ENCODE results near the gene PTPRE. TPM values are rescaled to one million over a fixed set of nuclear protein-coding genes. Genes with fewer than 3 reads are reported as not detected.

The PTPRE gene
- total and polyA plus RNA-seq, 2 experiments from 2014 or later = 4.2 to 8.8 TPM

DNA sequence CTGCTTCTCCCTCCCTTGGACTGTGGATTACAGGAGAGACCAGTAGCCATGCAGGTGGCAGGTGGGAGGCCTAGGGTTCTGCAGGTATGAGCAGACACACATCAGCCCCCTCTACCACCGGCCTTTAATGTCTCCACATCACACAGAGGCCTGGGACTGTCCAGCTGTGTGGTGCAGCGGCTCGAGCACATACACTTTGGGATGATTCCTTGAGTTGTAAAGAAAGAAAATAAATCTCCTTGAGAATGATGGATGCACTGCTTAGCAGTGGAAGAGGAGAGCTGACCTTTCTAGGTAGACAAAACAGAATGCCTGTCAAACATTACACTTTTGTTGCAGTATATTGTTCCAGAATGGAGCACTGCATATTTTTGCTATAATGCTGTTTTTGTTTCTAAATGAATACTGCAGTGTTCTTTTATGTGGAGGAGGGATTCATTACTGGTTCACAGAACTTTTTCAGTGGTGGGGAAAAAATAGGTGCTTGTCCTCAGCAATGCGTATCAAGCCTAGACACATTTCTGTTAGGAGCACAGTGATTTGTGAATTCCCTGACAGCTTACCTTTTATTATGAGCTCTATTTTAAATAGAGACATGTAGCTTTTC lies 66.0 kb downstream of the PTPRE start:
- TF ChIP-seq, protein P1, sequence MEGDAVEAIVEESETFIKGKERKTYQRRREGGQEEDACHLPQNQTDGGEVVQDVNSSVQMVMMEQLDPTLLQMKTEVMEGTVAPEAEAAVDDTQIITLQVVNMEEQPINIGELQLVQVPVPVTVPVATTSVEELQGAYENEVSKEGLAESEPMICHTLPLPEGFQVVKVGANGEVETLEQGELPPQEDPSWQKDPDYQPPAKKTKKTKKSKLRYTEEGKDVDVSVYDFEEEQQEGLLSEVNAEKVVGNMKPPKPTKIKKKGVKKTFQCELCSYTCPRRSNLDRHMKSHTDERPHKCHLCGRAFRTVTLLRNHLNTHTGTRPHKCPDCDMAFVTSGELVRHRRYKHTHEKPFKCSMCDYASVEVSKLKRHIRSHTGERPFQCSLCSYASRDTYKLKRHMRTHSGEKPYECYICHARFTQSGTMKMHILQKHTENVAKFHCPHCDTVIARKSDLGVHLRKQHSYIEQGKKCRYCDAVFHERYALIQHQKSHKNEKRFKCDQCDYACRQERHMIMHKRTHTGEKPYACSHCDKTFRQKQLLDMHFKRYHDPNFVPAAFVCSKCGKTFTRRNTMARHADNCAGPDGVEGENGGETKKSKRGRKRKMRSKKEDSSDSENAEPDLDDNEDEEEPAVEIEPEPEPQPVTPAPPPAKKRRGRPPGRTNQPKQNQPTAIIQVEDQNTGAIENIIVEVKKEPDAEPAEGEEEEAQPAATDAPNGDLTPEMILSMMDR (IDR thresholded peaks at IDR 0.05; ENCODE audit: low read depth, low read length) = no peak
- Histone ChIP-seq H3K27ac (no peak overlapping the region), H3K4me3 (no peak overlapping the region), H3K4me1 (ENCODE audit: low read depth) (peaks cover 8% of the 10 kb centered on the region), H3K9me3 (ENCODE audit: low read depth) (no peaks in the 10 kb centered on the region), H3K36me3 (no peaks in the 10 kb centered on the region), H3K27me3 (peaks cover 2% of the 10 kb centered on the region)
- DNase-seq (ENCODE audit: low read depth in 1 of 2, low spot score in 1 of 2) = no peak

DNA sequence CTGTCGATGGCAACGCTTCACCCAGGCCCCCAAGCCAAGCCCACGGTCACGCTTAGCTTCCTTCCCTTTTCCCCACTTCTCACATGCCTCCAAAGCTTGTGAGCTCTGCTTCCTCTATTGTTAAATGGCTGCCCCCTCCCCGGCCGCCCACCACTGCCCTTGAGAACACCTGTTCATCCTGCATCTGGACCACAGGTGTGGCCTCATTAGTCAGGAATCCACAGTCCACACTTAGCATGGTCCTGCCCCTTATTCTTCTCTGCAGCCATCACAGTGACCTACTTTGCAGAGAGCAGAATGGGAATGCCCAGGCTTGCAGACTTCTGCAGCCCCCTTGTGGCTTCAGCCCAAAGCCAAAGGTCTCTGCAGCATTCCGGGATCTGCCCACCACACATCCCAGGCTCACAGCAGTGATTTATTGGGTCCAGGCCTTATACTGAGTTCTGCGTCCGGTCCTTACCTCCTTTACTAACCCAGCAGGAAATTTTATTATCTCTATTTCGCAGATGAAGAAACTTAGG lies 66.9 kb downstream of the PTPRE start:
- Histone ChIP-seq H3K27ac (no peak overlapping the region), H3K27me3 (peaks cover 2% of the 10 kb centered on the region), H3K36me3 (no peaks in the 10 kb centered on the region), H3K4me1 (ENCODE audit: low read depth) (peaks cover 1% of the 10 kb centered on the region), H3K4me3 (no peak overlapping the region), H3K9me3 (ENCODE audit: low read depth) (no peaks in the 10 kb centered on the region)
- no peak for DNase-seq (ENCODE audit: low read depth in 1 of 2, low spot score in 1 of 2)
- TF ChIP-seq, protein P1 (IDR thresholded peaks at IDR 0.05; ENCODE audit: low read depth, low read length) = no peak

DNA sequence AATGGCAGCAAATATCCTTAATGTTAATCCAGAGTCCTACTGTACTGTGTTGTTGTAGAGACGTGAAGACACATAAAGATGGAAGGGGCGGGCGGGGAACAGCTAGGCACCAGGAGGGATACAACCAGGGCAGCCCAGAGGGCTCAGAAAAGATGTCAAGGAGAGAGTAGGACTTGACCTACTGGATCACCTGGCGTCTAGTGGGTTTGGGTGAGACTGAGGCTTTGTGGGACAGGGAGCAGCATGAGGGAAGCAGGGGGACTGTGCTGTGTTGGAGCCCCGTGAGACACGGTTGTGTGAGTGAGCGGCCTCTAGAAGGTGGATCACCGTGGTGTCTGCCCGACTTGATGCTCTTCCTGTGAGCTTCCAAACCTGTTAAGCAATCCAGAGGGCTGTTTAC lies 68.0 kb downstream of the PTPRE start:
- no peak for DNase-seq (ENCODE audit: low read depth in 1 of 2, low spot score in 1 of 2)
- no peaks in the 10 kb centered on the region for H3K9me3 ChIP-seq (ENCODE audit: low read depth)
- H3K4me1 ChIP-seq (ENCODE audit: low read depth) = no peaks in the 10 kb centered on the region
- TF ChIP-seq, protein P1 (IDR thresholded peaks at IDR 0.05; ENCODE audit: low read depth, low read length) = no peak
- no peak overlapping the region for H3K27ac ChIP-seq
- H3K27me3 ChIP-seq = peaks cover 2% of the 10 kb centered on the region
- no peak overlapping the region for H3K4me3 ChIP-seq
- H3K36me3 ChIP-seq = no peaks in the 10 kb centered on the region

DNA sequence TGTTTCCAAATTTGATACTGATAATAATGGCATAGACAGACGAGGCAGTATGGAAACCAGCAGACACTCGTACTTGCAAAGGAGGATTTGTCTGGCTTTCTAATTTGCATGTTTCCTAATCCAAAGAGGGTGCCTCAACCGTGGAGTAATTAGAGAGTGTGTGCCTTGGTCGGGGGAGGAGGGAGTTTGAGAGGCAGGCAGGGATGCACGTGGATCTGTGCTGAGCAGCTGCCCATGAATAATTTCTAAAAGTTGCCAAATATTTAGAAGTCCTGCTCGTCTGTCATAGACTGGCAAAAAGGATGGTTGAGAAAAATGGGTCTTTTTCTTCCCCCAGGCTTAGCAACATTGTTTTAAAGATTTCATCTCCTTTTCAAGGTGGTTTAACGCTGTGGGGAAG lies 69.4 kb downstream of the PTPRE start:
- H3K27me3 ChIP-seq = peaks cover 2% of the 10 kb centered on the region
- H3K27ac ChIP-seq = no peak overlapping the region
- peak in 1 of 2 donors; percentile 50 for DNase-seq (ENCODE audit: low read depth in 1 of 2, low spot score in 1 of 2)

DNA sequence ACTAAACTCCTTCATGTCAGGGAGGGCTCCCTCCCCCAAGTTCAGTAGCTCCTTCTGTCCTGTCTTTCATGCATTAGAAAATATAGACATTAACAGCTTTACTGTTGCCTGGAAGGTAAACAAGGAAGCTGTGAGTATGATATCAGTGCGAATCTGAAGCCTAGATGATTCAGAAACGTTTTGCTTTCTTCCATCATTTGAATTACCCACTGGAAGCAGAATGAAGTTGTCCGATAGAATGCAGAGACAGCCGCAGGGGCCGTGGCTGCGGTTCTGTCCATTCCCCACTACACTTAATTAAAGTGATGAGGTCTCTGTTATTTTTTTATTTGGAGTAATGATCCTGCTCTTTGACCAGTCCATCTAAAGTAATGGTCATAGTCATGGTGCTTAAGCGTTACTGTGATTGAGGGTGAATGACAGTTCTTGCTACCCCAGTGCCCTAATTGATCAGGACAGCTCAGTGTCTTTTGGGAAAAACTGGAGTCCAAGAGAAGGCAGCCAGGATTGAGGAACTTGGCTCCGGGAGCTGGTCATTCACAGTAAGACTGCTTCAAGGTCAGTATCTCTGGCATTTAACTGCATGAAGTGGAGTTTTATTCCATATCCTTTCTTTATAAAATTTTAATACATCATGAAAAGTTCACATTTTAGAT lies 69.9 kb downstream of the PTPRE start:
- H3K9me3 ChIP-seq (ENCODE audit: low read depth) = no peaks in the 10 kb centered on the region
- TF ChIP-seq, protein P1 (IDR thresholded peaks at IDR 0.05; ENCODE audit: low read depth, low read length) = no peak
- H3K27ac ChIP-seq = no peak overlapping the region
- no peaks in the 10 kb centered on the region for H3K4me1 ChIP-seq (ENCODE audit: low read depth)
- H3K36me3 ChIP-seq = no peaks in the 10 kb centered on the region
- no peak overlapping the region for H3K4me3 ChIP-seq
- peaks cover 2% of the 10 kb centered on the region for H3K27me3 ChIP-seq
- DNase-seq (ENCODE audit: low read depth in 1 of 2, low spot score in 1 of 2) = no peak

More for the DNA sequence above, 69.4 kb downstream of the PTPRE start:
- TF ChIP-seq, protein P1 (IDR thresholded peaks at IDR 0.05; ENCODE audit: low read depth, low read length) = no peak
- no peaks in the 10 kb centered on the region for H3K36me3 ChIP-seq
- H3K4me3 ChIP-seq = no peak overlapping the region
- H3K4me1 ChIP-seq (ENCODE audit: low read depth) = no peaks in the 10 kb centered on the region
- H3K9me3 ChIP-seq (ENCODE audit: low read depth) = no peaks in the 10 kb centered on the region

Data from cardiac muscle cell (in vitro differentiated cells and primary cell).